Measurements from ENCODE around the gene KCNK2. TPM values are rescaled to one million over a fixed set of nuclear protein-coding genes. Genes with fewer than 3 reads are reported as not detected.

The KCNK2 gene
- total RNA-seq, 1 donor from 2014 or later: 0.26 TPM

DNA sequence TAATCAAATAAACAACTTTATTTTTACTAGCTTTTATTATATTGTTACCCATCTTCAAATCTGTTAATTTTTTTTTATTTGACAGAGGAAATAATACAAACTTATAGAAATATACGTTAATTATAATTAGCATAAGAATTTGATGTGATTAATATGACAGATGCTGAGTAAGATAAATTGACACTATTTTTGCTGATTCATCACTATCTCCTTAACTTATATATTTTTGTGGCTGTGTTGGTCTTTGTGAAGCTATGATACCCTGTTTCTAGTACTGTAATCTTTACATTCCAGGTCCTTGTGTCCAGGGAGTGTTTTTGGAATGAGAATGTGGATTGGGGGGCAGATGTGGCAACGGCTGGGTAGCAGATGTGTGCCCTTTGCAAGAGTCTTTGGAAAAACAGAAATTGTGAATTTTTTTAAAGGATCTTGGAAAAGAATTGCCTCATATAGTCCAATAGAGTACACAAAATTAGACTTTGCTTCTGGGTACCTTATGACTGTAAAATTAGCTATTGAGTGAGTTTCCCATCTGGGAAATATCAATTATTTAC lies 102.6 kb downstream of the KCNK2 start:
- intact Hi-C loops (cut with DNase I): no loop called here
- no peaks in the 10 kb centered on the region for H3K4me1 ChIP-seq
- H3K9me3 ChIP-seq: no peaks in the 10 kb centered on the region
- no peak overlapping the region for H3K4me3 ChIP-seq
- H3K36me3 ChIP-seq: no peaks in the 10 kb centered on the region
- no peak overlapping the region for H3K27ac ChIP-seq
- H3K27me3 ChIP-seq: no peaks in the 10 kb centered on the region
- TF ChIP-seq, protein P1, sequence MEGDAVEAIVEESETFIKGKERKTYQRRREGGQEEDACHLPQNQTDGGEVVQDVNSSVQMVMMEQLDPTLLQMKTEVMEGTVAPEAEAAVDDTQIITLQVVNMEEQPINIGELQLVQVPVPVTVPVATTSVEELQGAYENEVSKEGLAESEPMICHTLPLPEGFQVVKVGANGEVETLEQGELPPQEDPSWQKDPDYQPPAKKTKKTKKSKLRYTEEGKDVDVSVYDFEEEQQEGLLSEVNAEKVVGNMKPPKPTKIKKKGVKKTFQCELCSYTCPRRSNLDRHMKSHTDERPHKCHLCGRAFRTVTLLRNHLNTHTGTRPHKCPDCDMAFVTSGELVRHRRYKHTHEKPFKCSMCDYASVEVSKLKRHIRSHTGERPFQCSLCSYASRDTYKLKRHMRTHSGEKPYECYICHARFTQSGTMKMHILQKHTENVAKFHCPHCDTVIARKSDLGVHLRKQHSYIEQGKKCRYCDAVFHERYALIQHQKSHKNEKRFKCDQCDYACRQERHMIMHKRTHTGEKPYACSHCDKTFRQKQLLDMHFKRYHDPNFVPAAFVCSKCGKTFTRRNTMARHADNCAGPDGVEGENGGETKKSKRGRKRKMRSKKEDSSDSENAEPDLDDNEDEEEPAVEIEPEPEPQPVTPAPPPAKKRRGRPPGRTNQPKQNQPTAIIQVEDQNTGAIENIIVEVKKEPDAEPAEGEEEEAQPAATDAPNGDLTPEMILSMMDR (IDR thresholded peaks at IDR 0.05): no peak
- ATAC-seq: no peak
- no peak for DNase-seq

DNA sequence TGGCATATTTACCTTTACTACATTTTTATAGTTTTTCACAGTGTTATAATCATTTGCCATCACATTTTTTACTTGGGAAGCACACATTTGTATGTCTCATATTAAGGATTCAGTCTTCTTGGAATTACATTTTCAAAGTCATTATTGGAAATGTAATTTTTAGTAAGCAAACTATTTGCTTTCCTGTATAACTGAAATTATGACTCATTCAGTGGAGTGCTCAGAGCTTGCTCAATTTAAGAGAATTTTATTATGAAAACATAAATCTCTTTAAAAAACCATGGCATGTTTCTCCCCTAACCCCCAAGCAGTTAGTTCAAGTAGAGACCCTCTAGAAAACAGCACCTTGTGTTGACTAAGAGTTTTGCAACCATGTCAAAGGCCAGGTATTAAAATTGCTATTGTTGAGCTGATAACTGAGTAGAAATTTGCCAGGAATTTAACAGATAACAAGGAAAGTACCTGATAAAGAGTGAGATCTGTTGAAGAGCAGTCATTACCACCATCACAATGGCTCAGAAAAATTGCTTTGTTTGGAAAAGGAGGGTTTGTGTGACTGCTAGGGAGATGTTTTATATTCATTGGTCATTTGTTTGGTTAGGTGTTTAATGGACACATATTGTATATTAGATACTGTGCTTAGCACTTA lies 105.9 kb downstream of the KCNK2 start:
- TF ChIP-seq, protein P1 (IDR thresholded peaks at IDR 0.05): no peak
- Histone ChIP-seq H3K27me3 (no peaks in the 10 kb centered on the region), H3K36me3 (no peaks in the 10 kb centered on the region), H3K4me3 (no peak overlapping the region), H3K27ac (no peak overlapping the region), H3K9me3 (no peaks in the 10 kb centered on the region), H3K4me1 (no peaks in the 10 kb centered on the region)
- DNase-seq (no peak), ATAC-seq (no peak)
- intact Hi-C loops (cut with DNase I): no loop called here

DNA sequence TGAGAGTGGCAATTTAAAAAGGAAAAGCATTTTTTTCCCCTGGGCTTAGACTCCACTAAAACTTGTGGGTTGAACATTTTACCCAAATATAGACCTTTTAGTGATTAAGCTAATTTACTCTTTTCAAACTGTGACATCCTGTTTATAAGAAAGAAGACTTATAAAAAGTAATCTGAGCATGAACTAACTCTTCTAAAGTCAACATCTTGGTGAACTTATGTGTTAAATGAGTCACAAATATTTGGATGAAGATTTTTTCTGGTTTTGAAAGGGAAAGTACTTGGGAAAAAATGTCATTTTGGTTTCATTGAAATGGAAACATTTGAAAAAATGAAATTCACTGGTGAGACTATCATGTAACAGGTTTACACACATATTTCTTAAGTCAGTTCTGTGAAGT lies 109.8 kb downstream of the KCNK2 start:
- ATAC-seq (no peak), DNase-seq (no peak)
- no peaks in the 10 kb centered on the region for H3K27me3 ChIP-seq
- intact Hi-C loops (cut with DNase I): no loop called here
- H3K4me1 ChIP-seq: no peaks in the 10 kb centered on the region
- no peak overlapping the region for H3K27ac ChIP-seq
- no peaks in the 10 kb centered on the region for H3K9me3 ChIP-seq
- H3K4me3 ChIP-seq: no peak overlapping the region
- TF ChIP-seq, protein P1 (IDR thresholded peaks at IDR 0.05): no peak
- H3K36me3 ChIP-seq: no peaks in the 10 kb centered on the region

DNA sequence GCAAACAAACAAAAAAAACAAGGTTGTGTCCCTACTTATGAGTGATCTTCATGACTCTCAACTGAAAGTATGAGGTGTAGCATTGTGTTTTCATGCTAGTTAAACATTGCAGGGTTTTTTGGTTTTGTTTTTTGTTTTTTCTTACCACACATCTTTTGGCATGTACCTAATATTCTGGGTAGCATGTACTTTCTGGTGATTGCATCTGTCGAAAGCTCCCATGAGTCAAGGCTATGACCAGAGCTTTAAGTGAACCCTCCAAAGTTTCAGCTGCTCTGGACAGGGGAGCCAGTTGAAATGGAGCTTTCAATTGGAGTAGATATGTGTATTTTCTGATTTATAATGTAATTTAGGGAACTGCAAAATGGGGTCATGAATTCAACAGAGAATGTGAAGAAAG lies 115.5 kb downstream of the KCNK2 start:
- ATAC-seq (no peak), DNase-seq (no peak)
- H3K27ac ChIP-seq: no peak overlapping the region
- intact Hi-C loops (cut with DNase I): no loop called here
- no peaks in the 10 kb centered on the region for H3K4me1 ChIP-seq
- no peak overlapping the region for H3K4me3 ChIP-seq
- H3K9me3 ChIP-seq: no peaks in the 10 kb centered on the region
- H3K27me3 ChIP-seq: no peaks in the 10 kb centered on the region
- TF ChIP-seq, protein P1 (IDR thresholded peaks at IDR 0.05): no peak
- H3K36me3 ChIP-seq: no peaks in the 10 kb centered on the region

DNA sequence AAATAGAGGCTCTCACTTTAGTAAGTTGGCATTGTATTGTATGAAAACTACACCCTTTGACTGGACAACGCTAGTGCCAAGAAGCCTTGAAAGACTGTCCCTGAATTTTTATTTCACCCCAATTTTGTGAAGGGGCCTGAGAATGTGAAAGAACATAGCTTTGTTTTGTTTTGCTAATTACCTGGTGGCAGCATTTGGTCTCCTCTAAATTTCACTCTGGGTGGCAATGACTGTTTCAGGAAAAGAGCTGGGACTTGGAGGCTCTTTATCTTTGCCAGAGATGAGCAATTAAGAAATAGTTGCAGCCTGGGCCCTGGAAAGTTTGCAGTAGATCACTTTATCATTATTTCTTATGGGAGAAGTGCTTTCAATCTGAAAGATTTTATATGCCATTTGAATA lies 117.6 kb downstream of the KCNK2 start:
- TF ChIP-seq, protein P1 (IDR thresholded peaks at IDR 0.05): no peak
- no peak overlapping the region for H3K27ac ChIP-seq
- DNase-seq: no peak
- no peak for ATAC-seq
- H3K4me3 ChIP-seq: no peak overlapping the region
- no peaks in the 10 kb centered on the region for H3K36me3 ChIP-seq
- intact Hi-C loops (cut with DNase I): no loop called here
- no peaks in the 10 kb centered on the region for H3K9me3 ChIP-seq
- H3K4me1 ChIP-seq: no peaks in the 10 kb centered on the region
- H3K27me3 ChIP-seq: no peaks in the 10 kb centered on the region
